Stimulated activated naive CD8-positive, alpha-beta T cell treated with anti-CD3 and anti-CD28 coated beads, Interleukin-15, Interleukin-2, amounts not matched to agents 100 U/mL and 50 U/mL, for 24 hours (primary cell): ENCODE results near the gene CBY3.
"Not testable (repeated sequence)": the region's sequence is repeated elsewhere in the genome, so short reads cannot be mapped to it uniquely, and the experiment has no call there.

Experiments used
- ATAC-seq: fragments of 150-1000 bp; cut with Tn5 transposase; one replicate; pipeline ENCODE4 v1.10.0; 2021
- DNase-seq: peaks from one replicate; pipeline ENCODE4 v3.0.0; 2021

The CBY3 gene

GRCh38 chr5:179680780-179681401 is at the start of gene CBY3:
CBY3 (minus strand) TSS chr5:179681034; CDS start chr5:179680918, 116 bp downstream.
- ATAC-seq (no peak), DNase-seq (no peak)

DNA sequence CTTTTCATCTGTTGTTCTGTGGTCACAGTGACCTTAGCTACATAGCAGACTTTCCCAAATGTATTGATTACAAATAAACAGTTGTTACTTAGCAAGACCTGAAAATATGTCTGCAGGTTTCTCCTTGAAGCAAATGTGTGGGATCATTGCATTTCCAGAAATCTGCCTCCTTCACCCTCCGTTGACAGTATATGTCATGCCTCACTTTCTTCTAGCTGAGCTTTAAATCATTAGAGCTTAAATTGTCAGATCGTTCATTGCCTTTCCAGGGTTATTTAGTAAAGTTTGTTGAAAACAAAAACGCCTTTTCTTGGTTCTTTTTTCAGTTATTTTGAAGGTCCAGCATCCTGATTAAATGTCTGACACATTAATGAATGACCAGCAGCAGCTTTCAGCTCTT is 49.5 kb upstream of the CBY3 start:
- DNase-seq (no peak), ATAC-seq (no peak)

GRCh38 chr5:179729727-179730126 is 48.9 kb upstream of the CBY3 start:
- ATAC-seq (no peak), DNase-seq (no peak)

DNA sequence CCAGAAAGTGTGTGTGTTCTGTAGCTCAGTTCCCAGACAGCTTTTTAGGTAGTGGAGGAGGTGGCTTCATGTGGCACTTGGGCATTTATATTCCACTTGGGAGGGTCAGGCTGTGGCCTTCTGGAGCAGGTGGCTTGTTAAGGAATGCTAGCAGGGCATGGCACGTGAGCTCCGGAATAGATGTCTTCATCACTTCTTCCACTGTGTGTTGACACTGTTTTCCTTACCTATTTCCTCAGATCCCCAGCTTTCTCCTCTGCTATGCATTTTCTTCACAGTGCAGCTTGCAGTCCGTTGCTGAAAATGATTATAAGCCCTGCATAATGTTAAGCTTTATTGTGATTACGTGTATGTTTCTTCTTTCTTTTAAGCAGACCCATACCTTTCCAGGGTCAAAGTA is 48.5 kb upstream of the CBY3 start:
- DNase-seq (no peak), ATAC-seq (no peak)

DNA sequence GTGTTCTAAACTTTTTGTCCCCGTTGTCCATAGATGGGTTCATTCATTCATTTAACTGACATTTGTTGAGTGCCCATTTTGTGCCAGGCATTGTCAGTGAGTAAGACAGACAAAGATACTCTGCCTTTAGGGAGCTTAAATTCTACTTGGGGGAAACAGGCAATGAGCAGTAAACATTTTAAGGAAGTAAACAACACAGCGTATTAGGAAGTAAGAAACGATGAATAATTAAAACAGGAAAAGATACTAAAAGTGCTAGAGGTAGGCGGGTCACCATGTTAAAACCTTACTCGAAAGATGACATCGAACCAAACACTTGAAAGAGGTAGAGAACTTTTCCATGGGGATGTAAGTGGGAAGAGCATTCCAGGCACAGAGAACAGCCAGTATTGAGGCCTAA is 46.3 kb upstream of the CBY3 start:
- no peak for ATAC-seq
- no peak for DNase-seq

- ATAC-seq (no peak), DNase-seq (no peak)
Measured at GRCh38 chr5:179724163-179724562, 43.3 kb upstream of the CBY3 start.

GRCh38 chr5:179720222-179720621 is 39.4 kb upstream of the CBY3 start:
- DNase-seq (no peak), ATAC-seq (no peak)

- ATAC-seq, result peak; percentile 28
- no peak for DNase-seq
Measured at GRCh38 chr5:179716286-179716685, 35.5 kb upstream of the CBY3 start.

- no peak for ATAC-seq
- no peak for DNase-seq
Measured at GRCh38 chr5:179700401-179700918, 19.6 kb upstream of the CBY3 start.

GRCh38 chr5:179699616-179700237 is 18.9 kb upstream of the CBY3 start:
- DNase-seq (peak; percentile 56), ATAC-seq (peak; percentile 26)

DNA sequence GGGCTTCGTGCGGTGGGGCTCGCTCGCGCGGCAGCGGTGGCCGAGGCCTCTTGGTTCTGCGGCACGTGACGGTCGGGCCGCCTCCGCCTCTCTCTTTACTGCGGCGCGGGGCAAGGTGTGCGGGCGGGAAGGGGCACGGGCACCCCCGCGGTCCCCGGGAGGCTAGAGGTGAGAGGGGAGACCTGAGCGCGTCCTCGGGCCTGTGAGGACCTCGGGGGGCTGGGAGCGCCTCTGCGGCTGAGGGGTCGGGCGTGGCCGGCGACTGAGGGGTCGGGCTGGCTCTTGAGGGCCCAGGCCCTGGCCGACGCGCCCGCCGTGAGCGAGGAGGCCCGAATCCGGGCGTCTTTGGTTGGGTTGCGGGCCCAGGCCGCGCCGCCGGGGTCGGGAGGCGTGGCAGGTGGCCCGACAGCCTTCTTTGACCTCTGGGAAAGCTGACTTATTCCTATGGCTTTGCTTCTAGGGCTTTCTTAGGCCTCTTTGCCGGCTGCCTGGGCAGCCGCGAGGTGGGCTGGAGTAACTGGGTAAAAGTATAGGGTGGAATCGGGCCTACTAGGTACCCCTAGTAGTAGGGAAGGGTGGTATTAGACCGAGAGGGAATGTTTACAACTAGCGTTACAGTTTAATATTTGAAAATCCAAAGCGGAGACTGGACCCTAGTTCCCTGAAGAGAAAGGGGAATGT is 18.2 kb upstream of the CBY3 start, which contains the start of gene CANX:
Gene CANX (plus strand): TSS at position 33 of the 681 bp plus-strand sequence. CDS start 6,715 bp downstream, outside the sequence.
- ATAC-seq, result no peak
- DNase-seq, result no peak

DNA sequence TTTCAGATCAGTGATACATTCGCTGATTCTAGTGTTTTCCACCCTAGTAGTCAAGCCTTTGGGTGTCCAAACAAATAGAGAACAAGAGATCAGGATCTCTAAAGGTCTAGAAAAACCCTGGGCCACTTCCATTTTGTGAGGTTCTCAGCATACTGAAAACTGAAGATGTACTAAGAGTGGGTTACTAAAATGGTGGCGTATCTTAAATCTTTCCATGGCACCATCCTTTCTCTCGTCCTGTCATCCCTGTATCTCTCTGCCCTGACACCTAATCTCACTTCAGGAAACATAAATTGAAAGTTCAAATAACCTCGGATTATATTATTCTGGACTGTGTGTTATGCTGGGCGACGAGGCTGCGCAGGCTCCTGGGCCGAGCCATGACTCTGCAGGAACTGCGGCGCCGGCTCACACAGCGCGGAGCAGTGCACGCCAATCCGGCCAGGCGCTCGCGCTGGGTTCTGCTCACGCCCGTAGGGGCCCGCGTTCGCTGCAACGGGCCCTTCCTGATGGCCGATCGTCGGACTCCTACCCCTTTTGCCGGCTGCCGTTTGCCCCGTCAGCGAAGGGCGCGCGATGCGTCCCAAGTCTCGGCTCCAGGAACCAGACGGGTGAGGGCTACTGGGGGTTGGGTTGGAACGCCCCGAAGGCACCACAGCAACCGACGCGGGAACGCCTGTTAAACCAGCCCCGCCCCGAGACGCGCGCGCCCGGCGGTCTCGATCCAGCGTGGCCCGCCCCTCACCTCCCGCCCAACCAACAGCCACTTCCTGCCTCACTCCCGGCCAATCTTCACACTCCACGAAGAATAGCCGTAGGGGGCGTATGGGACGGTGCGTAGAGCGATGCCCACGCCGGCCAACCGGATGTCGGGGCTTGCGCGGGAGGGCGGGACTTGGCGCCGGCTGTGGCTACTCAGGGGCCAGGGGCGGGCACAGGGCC is 17.4 kb upstream of the CBY3 start:
- peak; percentile 98 for DNase-seq
- ATAC-seq, result peak; percentile 94

DNA sequence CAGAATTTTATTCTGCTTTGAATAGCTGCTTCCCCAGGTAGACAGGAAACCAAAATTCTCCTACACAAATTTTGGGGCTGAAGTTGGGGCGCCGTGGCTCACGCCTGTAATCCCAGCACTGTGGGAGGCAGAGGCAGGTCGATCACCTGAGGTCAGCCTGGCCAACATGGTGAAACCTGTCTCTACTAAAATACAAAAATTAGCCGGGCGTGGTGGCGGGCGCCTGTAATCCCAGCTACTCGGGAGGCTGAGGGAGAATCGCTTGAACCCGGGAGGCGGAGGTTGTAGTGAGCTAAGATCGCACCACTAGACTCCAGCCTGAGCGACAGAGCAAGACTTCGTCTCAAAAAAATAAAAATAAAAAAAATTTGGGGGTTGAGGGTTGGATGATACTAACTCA is 16.7 kb upstream of the CBY3 start:
- not testable (repeated sequence) for DNase-seq, ATAC-seq

DNA sequence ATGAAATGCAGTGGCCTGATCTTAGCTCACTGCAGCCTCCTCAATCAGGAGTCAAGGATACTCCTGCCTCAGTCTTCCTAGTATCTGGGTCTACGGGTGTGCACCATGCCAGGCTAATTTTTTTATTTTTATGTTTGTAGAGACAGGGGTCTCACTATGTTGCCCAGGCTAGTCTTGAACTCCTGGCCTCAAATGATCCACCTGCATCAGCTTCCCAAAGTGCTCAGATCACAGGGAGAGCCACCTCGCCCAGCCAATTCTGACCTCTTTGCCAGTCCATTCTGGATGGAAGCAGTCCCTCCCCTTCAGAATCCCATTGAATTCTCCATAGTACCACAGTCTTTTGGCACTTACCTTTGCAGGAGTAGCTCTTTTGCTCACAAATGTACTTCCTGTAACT is 16.3 kb upstream of the CBY3 start:
- ATAC-seq, result no peak
- DNase-seq, result no peak

GRCh38 chr5:179696603-179697002 is 15.8 kb upstream of the CBY3 start:
- ATAC-seq (no peak), DNase-seq (no peak)

DNA sequence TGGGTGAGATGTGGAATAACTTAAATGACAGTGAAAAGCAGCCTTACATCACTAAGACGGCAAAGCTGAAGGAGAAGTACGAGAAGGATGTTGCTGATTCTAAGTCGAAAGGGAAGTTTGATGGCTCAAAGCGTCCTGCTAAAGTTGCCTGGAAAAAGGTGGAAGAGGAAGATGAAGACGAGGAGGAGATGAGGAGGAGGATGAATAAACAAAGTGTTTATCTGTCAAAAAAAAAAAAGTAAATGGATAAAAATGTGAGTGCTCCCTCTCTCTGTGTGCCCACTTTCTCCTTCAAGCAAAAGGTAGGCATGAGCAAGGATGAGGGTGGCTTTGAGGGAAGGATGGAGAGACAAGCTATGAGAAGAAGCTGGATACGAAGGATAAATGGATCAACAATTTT is 13.7 kb upstream of the CBY3 start:
- ATAC-seq (no peak), DNase-seq (no peak)

DNA sequence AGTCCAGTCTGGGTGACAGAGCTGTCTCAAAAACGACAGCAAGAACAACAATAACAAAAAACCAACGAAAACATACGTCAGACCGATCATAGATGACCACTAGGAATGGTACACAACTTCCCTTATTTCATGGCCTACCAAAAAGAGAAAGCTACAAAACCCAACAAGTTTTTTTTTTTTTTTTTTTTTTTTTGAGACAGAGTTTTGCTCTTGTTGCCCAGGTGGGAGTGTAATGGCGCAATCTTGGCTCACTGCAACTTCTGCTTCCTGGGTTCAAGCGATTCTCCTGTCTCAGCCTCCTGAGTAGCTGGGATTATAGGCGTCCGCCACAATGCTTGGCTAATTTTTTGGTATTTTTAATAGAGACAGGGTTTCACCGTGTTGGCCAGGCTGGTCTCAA is 8.4 kb upstream of the CBY3 start:
- ATAC-seq, DNase-seq: not testable (repeated sequence)

- ATAC-seq, result no peak
- no peak for DNase-seq
Measured at GRCh38 chr5:179680014-179680779, 637 bp downstream of the CBY3 start.

DNA sequence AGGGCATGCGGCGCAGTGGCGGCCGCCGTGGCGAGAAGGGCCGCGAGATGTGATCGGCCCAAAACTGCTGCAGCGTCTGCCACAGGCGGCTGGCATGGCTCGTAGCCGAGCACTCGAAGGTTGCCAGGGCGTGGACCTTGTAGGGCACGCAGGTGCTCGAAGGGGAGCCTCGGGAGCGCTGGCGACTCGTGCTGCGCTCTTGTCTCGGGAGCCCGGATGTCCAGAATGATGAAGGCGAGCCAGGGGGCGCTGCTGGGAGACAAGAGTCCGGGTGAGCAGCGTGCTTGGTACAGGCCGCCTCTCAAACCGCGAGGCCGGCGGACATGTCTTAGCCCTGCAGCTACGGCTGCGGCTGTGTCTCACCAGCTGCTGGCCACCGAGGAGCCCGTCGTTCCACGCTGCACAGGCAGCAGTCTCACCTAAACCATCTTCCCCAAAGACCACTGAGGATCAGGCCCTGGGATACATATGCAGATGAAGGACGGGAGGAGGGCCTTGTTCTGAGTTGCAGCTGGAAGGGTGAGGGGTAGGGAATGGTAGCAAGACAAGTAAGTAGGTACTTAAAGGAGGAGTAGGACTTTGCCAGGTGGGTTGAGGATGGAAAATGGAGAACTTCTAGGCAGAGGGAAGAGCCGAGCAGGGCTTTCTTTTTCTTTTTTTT is 1.7 kb downstream of the CBY3 start:
- peak; percentile 55 for ATAC-seq
- DNase-seq, result peak; percentile 83

GRCh38 chr5:179678223-179679013 is 2.4 kb downstream of the CBY3 start:
- ATAC-seq (peak; percentile 90), DNase-seq (peak; percentile 96)
